Right forelimb (tissue), 1 donor: ENCODE data around the gene PRR19.

Experiments used
- DNase-seq: peaks from one replicate; pipeline ENCODE4 v3.0.0-alpha.2; 2018

The PRR19 gene

GRCh38 chr19:42271861-42272534 lies 29.9 kb upstream of the PRR19 start:
- DNase-seq = no peak

GRCh38 chr19:42272535-42272897 lies 29.4 kb upstream of the PRR19 start:
- no peak for DNase-seq

- DNase-seq = no peak
Observed at GRCh38 chr19:42272989-42273406, 28.9 kb upstream of the PRR19 start.

GRCh38 chr19:42273407-42274064 lies 28.4 kb upstream of the PRR19 start:
- no peak for DNase-seq

GRCh38 chr19:42274065-42274682 lies 27.8 kb upstream of the PRR19 start:
- no peak for DNase-seq

- no peak for DNase-seq
Observed at GRCh38 chr19:42275103-42275502, 26.8 kb upstream of the PRR19 start.

GRCh38 chr19:42275517-42275916 lies 26.4 kb upstream of the PRR19 start:
- DNase-seq = no peak

GRCh38 chr19:42276284-42276683 lies 25.6 kb upstream of the PRR19 start:
- no peak for DNase-seq

- DNase-seq = no peak
Observed at GRCh38 chr19:42276821-42277220, 25.1 kb upstream of the PRR19 start.

GRCh38 chr19:42277821-42278451 lies 24.0 kb upstream of the PRR19 start:
- DNase-seq = peak; percentile 78

GRCh38 chr19:42278452-42279154 lies 23.3 kb upstream of the PRR19 start:
- DNase-seq = no peak

- DNase-seq = no peak
Observed at GRCh38 chr19:42279155-42279901, 22.6 kb upstream of the PRR19 start.

- DNase-seq = peak; percentile 96
Observed at GRCh38 chr19:42279902-42280814, 21.8 kb upstream of the PRR19 start.

GRCh38 chr19:42280815-42281145 lies 21.2 kb upstream of the PRR19 start:
- DNase-seq = no peak

GRCh38 chr19:42281146-42281826 lies 20.6 kb upstream of the PRR19 start:
- DNase-seq = peak; percentile 79

- no peak for DNase-seq
Observed at GRCh38 chr19:42281827-42282762, 19.8 kb upstream of the PRR19 start.

- no peak for DNase-seq
Observed at GRCh38 chr19:42282819-42283187, 19.1 kb upstream of the PRR19 start.

GRCh38 chr19:42283188-42284065 lies 18.5 kb upstream of the PRR19 start:
- peak; percentile 98 for DNase-seq

GRCh38 chr19:42284066-42284501 lies 17.8 kb upstream of the PRR19 start:
- peak; percentile 91 for DNase-seq
